IMR-90 (cell line): ENCODE results near the gene RCE1. TPM values are rescaled to one million over a fixed set of nuclear protein-coding genes. Genes with fewer than 3 reads are reported as not detected.
A peak's percentile ranks its signal among the peaks of the same experiment; 100 is the strongest.

Experiments used
- ATAC-seq: fragments of 200-7000 bp; cut with Tn5 transposase; 2 replicates; pipeline ENCODE4 v1.9.1; 2020; ENCODE audit warnings: low read depth, mild to moderate bottlenecking, moderate library complexity
- BruUV-seq: library from RNA; stranded (reverse); fragments of 400-500 nt; replicated peaks from 2 replicates; lab custom pipeline; 2021; lab: Mats Ljungman, UMichigan
- CTCF ChIA-PET: fragments of 300-600 bp; formaldehyde crosslinking; extraction: SDS; loops from one replicate; lab custom pipeline; 2021; ENCODE audit warnings: antibody characterized with exemption; lab: Yijun Ruan, JAX
- POLR2A ChIA-PET: fragments of 300-600 bp; sonication (Branson Sonifier 250); formaldehyde crosslinking; loops from one replicate; lab custom pipeline; 2022; ENCODE audit warnings: antibody characterized with exemption; ENCODE audit not compliant: unreplicated experiment; lab: Charles Lee
- DNase-seq: peaks from one replicate; pipeline ENCODE4 v3.0.0; 2013
- H2AFZ ChIP-seq: replicated peaks from 2 replicates; pipeline ENCODE3; 2013; ENCODE audit warnings: low read length, mild to moderate bottlenecking; ENCODE audit not compliant: poor library complexity
- H2AK5ac ChIP-seq: 2 replicates; pipeline ENCODE4 v1.6.1; 2013; ENCODE audit warnings: low read depth, low read length, inconsistent platforms
- H2AK9ac ChIP-seq: replicated peaks from 2 replicates; pipeline ENCODE3; 2013; ENCODE audit warnings: mild to moderate bottlenecking, low read depth, low read length, moderate library complexity; ENCODE audit not compliant: poor library complexity
- H2BK120ac ChIP-seq: 2 replicates; pipeline ENCODE4 v1.6.1; 2013; ENCODE audit warnings: low read depth, low read length, inconsistent platforms
- H2BK15ac ChIP-seq: 3 replicates; pipeline ENCODE4 v1.6.1; 2013; ENCODE audit warnings: low read depth, low read length, inconsistent platforms
- H2BK20ac ChIP-seq: 2 replicates; pipeline ENCODE4 v1.6.1; 2013; ENCODE audit warnings: low read depth, mild to moderate bottlenecking, inconsistent platforms, low read length, moderate library complexity
- H2BK5ac ChIP-seq: 2 replicates; pipeline ENCODE4 v1.6.1; 2013; ENCODE audit warnings: mild to moderate bottlenecking, low read depth, low read length, inconsistent platforms; ENCODE audit not compliant: poor library complexity, severe bottlenecking
- H3K14ac ChIP-seq: replicated peaks from 2 replicates; pipeline ENCODE4 v1.6.1; 2013; ENCODE audit warnings: low read depth, low read length, inconsistent platforms
- H3K18ac ChIP-seq: 2 replicates; pipeline ENCODE4 v1.6.1; 2013; ENCODE audit warnings: low read depth, low read length, control low read depth
- H3K23ac ChIP-seq: 2 replicates; pipeline ENCODE4 v1.6.1; 2013; ENCODE audit warnings: low read depth, low read length, inconsistent platforms
- H3K27ac ChIP-seq: 2 replicates; pipeline ENCODE4 v1.5.1; 2013; ENCODE audit warnings: mild to moderate bottlenecking, control low read depth, low read length; ENCODE audit not compliant: insufficient read depth
- H3K27me3 ChIP-seq: 2 replicates; pipeline ENCODE4 v1.6.1; 2013; ENCODE audit warnings: low read length; ENCODE audit not compliant: control insufficient read depth, insufficient read depth
- H3K36me3 ChIP-seq: 2 replicates; pipeline ENCODE4 v1.6.1; 2013; ENCODE audit warnings: low read length, mixed read lengths; ENCODE audit not compliant: control insufficient read depth, insufficient read depth
- H3K4ac ChIP-seq: 2 replicates; pipeline ENCODE4 v1.6.1; 2013; ENCODE audit warnings: low read depth, low read length, inconsistent platforms
- H3K4me1 ChIP-seq: 2 replicates; pipeline ENCODE4 v1.6.1; 2013; ENCODE audit warnings: low read length, mixed read lengths; ENCODE audit not compliant: control insufficient read depth, insufficient read depth
- H3K4me2 ChIP-seq: 2 replicates; pipeline ENCODE4 v1.6.1; 2013; ENCODE audit warnings: low read depth, mild to moderate bottlenecking, control low read depth, low read length, moderate library complexity
- H3K4me3 ChIP-seq: 2 replicates; pipeline ENCODE4 v1.5.1; 2013; ENCODE audit warnings: low read depth, mild to moderate bottlenecking, control low read depth, low read length, moderate library complexity; ENCODE audit not compliant: insufficient read depth
- H3K56ac ChIP-seq: 2 replicates; pipeline ENCODE4 v1.6.1; 2013; ENCODE audit warnings: low read length, inconsistent platforms; ENCODE audit not compliant: insufficient read depth; ENCODE audit errors: extremely low read depth
- H3K79me1 ChIP-seq, 2 experiments: 2 replicates each; pipeline ENCODE4 v1.6.1; 2013; ENCODE audit warnings: low read length in 2 of 2, inconsistent platforms in 1 of 2, low read depth in 1 of 2
- H3K9ac ChIP-seq: 2 replicates; pipeline ENCODE4 v1.6.1; 2013; ENCODE audit warnings: low read depth, low read length, control low read depth
- H3K9me1 ChIP-seq: 2 replicates; pipeline ENCODE4 v1.6.1; 2013; ENCODE audit warnings: low read length, inconsistent platforms; ENCODE audit not compliant: insufficient read depth
- H3K9me3 ChIP-seq: 2 replicates; pipeline ENCODE4 v1.6.1; 2013; ENCODE audit warnings: low read length; ENCODE audit not compliant: control insufficient read depth, insufficient read depth
- H4K20me1 ChIP-seq: 2 replicates; pipeline ENCODE4 v1.6.1; 2013; ENCODE audit warnings: low read length, inconsistent platforms; ENCODE audit not compliant: insufficient read depth
- H4K5ac ChIP-seq: 2 replicates; pipeline ENCODE4 v1.6.1; 2013; ENCODE audit warnings: mild to moderate bottlenecking, low read depth, low read length, control low read depth
- H4K8ac ChIP-seq, 2 experiments: 2 replicates each; pipeline ENCODE4 v1.6.1; 2013; ENCODE audit warnings: low read depth in 2 of 2, low read length in 2 of 2, control low read depth in 1 of 2, inconsistent platforms in 1 of 2
- H4K91ac ChIP-seq: 2 replicates; pipeline ENCODE4 v1.6.1; 2013; ENCODE audit warnings: low read depth, low read length, inconsistent platforms; ENCODE audit not compliant: insufficient read depth
- RCOR1 ChIP-seq: IDR thresholded peaks from 2 replicates; pipeline ENCODE4 v1.6.1; 2012; ENCODE audit warnings: mild to moderate bottlenecking, low read length, improper control_type of control experiment; ENCODE audit not compliant: insufficient replicate concordance
- WGBS, 2 experiments: methylation state at CpG; one replicate each; pipeline versions ENCODE4 v1.1.5 to v1.1.7; 2013; ENCODE audit warnings: missing lambda C conversion rate in 2 of 2; ENCODE audit not compliant: insufficient read length in 1 of 2; ENCODE audit errors: extremely low coverage in 2 of 2; 5-methylcytosine and 5-hydroxymethylcytosine counted together
- dilution Hi-C: fragments of 300-500 bp; cut with HindIII; formaldehyde crosslinking; loops from one replicate; pipeline ENCODE4 v1.14.3; 2018; ENCODE audit warnings: low sequenced_read_pairs; ENCODE audit not compliant: unreplicated experiment
- in situ Hi-C: fragments of 300-500 bp; cut with MboI; formaldehyde crosslinking; loops from 3 replicates; pipeline ENCODE4 v1.14.3; 2019; ENCODE audit warnings: low sequenced_read_pairs, inconsistent platforms, mixed read lengths
- intact Hi-C: fragments of 100-400 bp; cut with micrococcal nuclease; formaldehyde crosslinking; loops from 2 replicates; pipeline ENCODE4 v1.10.0; 2022
- polyA plus RNA-seq, 3 experiments: library from polyadenylated mRNA; depleted of rRNA; stranded (reverse); fragments of >200 nt; gene quantifications; 2 replicates each; pipeline ENCODE4 v1.2.3, GENCODE V29; 2012; ENCODE audit warnings: low replicate concordance in 1 of 3
- total RNA-seq: library from RNA; depleted of rRNA; stranded (reverse); fragments of >200 nt; gene quantifications from 2 replicates; pipeline ENCODE4 v1.2.3, GENCODE V29; 2012

Gene RCE1
- total and polyA plus RNA-seq, 2 of the 4 experiments (the other 2 are of a cell fraction): 6.6 to 19.4 TPM

- no peak overlapping the region for H2BK20ac ChIP-seq
- no peak for ATAC-seq
- intact Hi-C loops: no loop called here
- H2AK5ac ChIP-seq: no peak overlapping the region
- H3K27me3 ChIP-seq: no peaks in the 10 kb centered on the region
- H3K79me1 ChIP-seq: peaks cover 14 to 41% of the 10 kb centered on the region in 2 experiments
- H3K9me3 ChIP-seq: no peaks in the 10 kb centered on the region
- ChIA-PET CTCF (no interaction called here), POLR2A (no interaction called here)
- no CpG with 5 or more reads among the region's 4 CpGs for WGBS, 2 experiments
- H2AK9ac ChIP-seq: peak overlapping the region; percentile 25
- H3K27ac ChIP-seq: no peak overlapping the region
- H3K4me2 ChIP-seq: no peak overlapping the region
- no peak overlapping the region for H3K4ac ChIP-seq
- no peak overlapping the region for H3K18ac ChIP-seq
- no TSS peak for BruUV-seq
- H3K9ac ChIP-seq: no peak overlapping the region
- TF ChIP-seq RCOR1: no peak
- in situ Hi-C loops: no loop called here
- peaks cover 4% of the 10 kb centered on the region for H3K4me1 ChIP-seq
- peaks cover 16% of the 10 kb centered on the region; the same call in 1 of the 2 replicates for H4K20me1 ChIP-seq
- dilution Hi-C loops: no loop called here
- no peak overlapping the region for H2BK5ac ChIP-seq
- H2BK120ac ChIP-seq: no peak overlapping the region
- H4K5ac ChIP-seq: no peak overlapping the region
- no peak for DNase-seq
- no peak overlapping the region for H4K8ac ChIP-seq
- H3K23ac ChIP-seq: no peak overlapping the region
- H4K91ac ChIP-seq: no peak overlapping the region
- no peak overlapping the region for H3K14ac ChIP-seq
- no peak overlapping the region for H2AFZ ChIP-seq
- no peaks in the 10 kb centered on the region; the same call in 1 of the 2 replicates for H3K9me1 ChIP-seq
- H3K36me3 ChIP-seq: peaks cover 49% of the 10 kb centered on the region
- no peak overlapping the region for H2BK15ac ChIP-seq
- H3K4me3 ChIP-seq: no peak overlapping the region
- no peak overlapping the region for H3K56ac ChIP-seq
Measured at GRCh38 chr11:66846671-66847091, 3.4 kb downstream of the RCE1 start.
